HG03103 (cell line): Measurements from ENCODE around the gene ZNF285.
"Not testable (repeated sequence)": the region's sequence is repeated elsewhere in the genome, so short reads cannot be mapped to it uniquely, and the experiment has no call there.

Source experiments
- ATAC-seq: cut with Tn5 transposase; IDR thresholded peaks from one replicate; pipeline ENCODE4 v1.9.1; 2021; ENCODE audit warnings: low read depth; ENCODE audit not compliant: unreplicated experiment

Gene ZNF285

GRCh38 chr19:44401139-44402115 is at the start of gene ZNF285:
Gene ZNF285 (minus strand): TSS chr19:44401608. CDS start chr19:44397213, 4,395 bp downstream.
- no peak for ATAC-seq

- ATAC-seq = no peak
Measured at GRCh38 chr19:44447916-44448674, 46.7 kb upstream of the ZNF285 start, which contains the start of gene ZNF229. Gene ZNF229 (minus strand): TSS chr19:44448472. CDS start chr19:44442847, 5,625 bp downstream.

GRCh38 chr19:44438441-44438840 is 37.0 kb upstream of the ZNF285 start:
- ATAC-seq = no peak

GRCh38 chr19:44435441-44435840 is 34.0 kb upstream of the ZNF285 start:
- no peak for ATAC-seq

- no peak for ATAC-seq
Measured at GRCh38 chr19:44430956-44431355, 29.5 kb upstream of the ZNF285 start.

- not testable (repeated sequence) for ATAC-seq
Measured at GRCh38 chr19:44415553-44415952, 14.1 kb upstream of the ZNF285 start.

- not testable (repeated sequence) for ATAC-seq
Measured at GRCh38 chr19:44389268-44389667, 12.1 kb downstream of the ZNF285 start.

- no peak for ATAC-seq
Measured at GRCh38 chr19:44374789-44375188, 26.6 kb downstream of the ZNF285 start.

GRCh38 chr19:44371815-44372480 is 29.5 kb downstream of the ZNF285 start:
- ATAC-seq = no peak

GRCh38 chr19:44367024-44367423 is 34.4 kb downstream of the ZNF285 start:
- no peak for ATAC-seq

GRCh38 chr19:44356383-44357111 is 44.9 kb downstream of the ZNF285 start, which contains the start of gene ZNF112:
Gene ZNF112 (minus strand): TSS chr19:44356680. CDS start chr19:44340539, 16,141 bp downstream.
- ATAC-seq = no peak

- no peak for ATAC-seq
Measured at GRCh38 chr19:44346556-44346955, 54.9 kb downstream of the ZNF285 start.

GRCh38 chr19:44345959-44346358 is 55.4 kb downstream of the ZNF285 start:
- no peak for ATAC-seq

- ATAC-seq = no peak
Measured at GRCh38 chr19:44344255-44344654, 57.2 kb downstream of the ZNF285 start.

GRCh38 chr19:44341794-44342193 is 59.6 kb downstream of the ZNF285 start:
- no peak for ATAC-seq

GRCh38 chr19:44334639-44335038 is 66.8 kb downstream of the ZNF285 start:
- ATAC-seq = not testable (repeated sequence)
